Body of pancreas (tissue), 4 donors: ENCODE data around the gene ZFAND3.

Source experiments
- CTCF ChIP-seq, 7 experiments: fragments of 450-650 bp in 4 of 7; fragments of 200-600 bp in 3 of 7; sonication (generic) in 3 of 7; IDR thresholded peaks; one replicate each; pipeline ENCODE4 v1.5.1; 2016 to 2019; ENCODE audit warnings: antibody characterized with exemption in 7 of 7
- POLR2A ChIP-seq, 3 donors: fragments of 450-650 bp; IDR thresholded peaks; one replicate each; pipeline ENCODE4 v1.6.1; 2016; ENCODE audit warnings: antibody characterized with exemption in 3 of 3, mild to moderate bottlenecking in 2 of 3

GRCh38 chr6:38020593-38020992 is 201.1 kb downstream of the ZFAND3 start:
- TF ChIP-seq CTCF (IDR thresholded peaks at IDR 0.05) (no peak), POLR2A (IDR thresholded peaks at IDR 0.05) (no peak)
